ENCODE results near the gene ITGBL1. TPM values are rescaled to one million over a fixed set of nuclear protein-coding genes. Genes with fewer than 3 reads are reported as not detected.

ITGBL1 gene
- total and polyA plus RNA-seq, 5 donors from 2014 or later, result not detected

DNA sequence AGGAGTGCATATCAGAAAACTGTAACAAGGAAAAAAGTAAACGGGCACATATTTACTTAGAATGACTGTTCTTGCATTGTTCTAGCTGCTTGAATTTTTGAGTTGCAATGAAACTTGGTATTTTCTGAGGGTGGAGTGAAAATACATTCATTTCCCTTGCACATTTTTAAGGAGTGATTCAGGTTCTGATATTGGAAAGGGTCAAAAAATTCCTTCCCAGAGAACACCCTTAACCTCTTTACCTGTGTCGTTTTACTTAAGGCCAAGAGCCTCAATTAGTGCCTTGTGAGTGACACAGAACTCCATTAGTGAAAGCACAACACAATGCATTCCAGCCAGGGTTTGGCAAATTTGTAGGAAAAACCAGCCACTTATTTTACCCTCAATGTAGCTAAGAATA lies 2.3 kb downstream of the ITGBL1 start:
- Histone ChIP-seq H3K36me3 (ENCODE audit: control insufficient read depth, insufficient read depth, low read length) (no peaks in the 10 kb centered on the region), H3K4me1 (ENCODE audit: control insufficient read depth, insufficient read depth, low read length, poor library complexity, severe bottlenecking) (peaks cover 9% of the 10 kb centered on the region), H3K27ac (ENCODE audit: insufficient read depth, low read length, poor library complexity, severe bottlenecking) (no peak overlapping the region), H3K4me3 (ENCODE audit: low read depth, low read length) (no peak overlapping the region), H3K9me3 (ENCODE audit: control insufficient read depth in 2 of 2, low read length in 2 of 2) (no peaks in the 10 kb centered on the region), H3K27me3 (ENCODE audit: control insufficient read depth, insufficient read depth, low read length) (no peaks in the 10 kb centered on the region)
- H3K4me1 Mint-ChIP-seq, result no peaks in the 10 kb centered on the region
- H3K27ac Mint-ChIP-seq, result no peak overlapping the region
- H3K4me3 Mint-ChIP-seq, result no peak overlapping the region
- peaks cover 7% of the 10 kb centered on the region for H3K27me3 Mint-ChIP-seq
- H3K9me3 Mint-ChIP-seq, result peaks cover 0 to 8% (median 0%) of the 10 kb centered on the region in 7 donors
- no peak for ATAC-seq (ENCODE audit: low read depth in 2 of 2)
- H3K36me3 Mint-ChIP-seq, result no peaks in the 10 kb centered on the region
- DNase-seq, result no peak

DNA sequence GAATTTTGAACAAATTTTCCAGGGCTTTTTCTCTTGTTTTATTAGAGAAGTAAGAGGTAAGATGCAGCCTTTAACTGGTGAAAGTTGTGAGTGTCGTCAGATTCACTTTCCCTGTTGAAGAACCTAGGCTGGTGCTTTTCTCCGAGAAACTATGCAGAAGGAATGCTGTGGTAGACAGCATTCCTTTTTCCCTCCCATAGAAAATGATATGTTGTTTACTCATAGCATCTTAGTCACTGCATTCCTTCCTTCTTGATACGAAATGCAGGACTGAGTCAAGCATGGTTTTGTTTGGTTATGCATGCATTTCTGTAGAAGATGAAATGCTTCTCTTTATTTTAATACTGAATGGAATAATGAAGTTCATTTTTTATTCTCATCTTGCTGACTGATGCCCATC lies 3.4 kb downstream of the ITGBL1 start:
- H3K9me3 Mint-ChIP-seq, result peaks cover 0 to 8% (median 0%) of the 10 kb centered on the region in 7 donors
- H3K36me3 Mint-ChIP-seq, result no peaks in the 10 kb centered on the region
- H3K27ac ChIP-seq (ENCODE audit: insufficient read depth, low read length, poor library complexity, severe bottlenecking), result no peak overlapping the region
- H3K36me3 ChIP-seq (ENCODE audit: control insufficient read depth, insufficient read depth, low read length), result no peaks in the 10 kb centered on the region
- no peak overlapping the region for H3K27ac Mint-ChIP-seq
- H3K9me3 ChIP-seq (ENCODE audit: control insufficient read depth in 2 of 2, low read length in 2 of 2), result no peaks in the 10 kb centered on the region
- DNase-seq (no peak), ATAC-seq (ENCODE audit: low read depth in 2 of 2) (no peak)
- H3K4me1 Mint-ChIP-seq, result no peaks in the 10 kb centered on the region
- peaks cover 7% of the 10 kb centered on the region for H3K27me3 Mint-ChIP-seq
- peaks cover 9% of the 10 kb centered on the region for H3K4me1 ChIP-seq (ENCODE audit: control insufficient read depth, insufficient read depth, low read length, poor library complexity, severe bottlenecking)
- H3K4me3 ChIP-seq (ENCODE audit: low read depth, low read length), result no peak overlapping the region
- H3K27me3 ChIP-seq (ENCODE audit: control insufficient read depth, insufficient read depth, low read length), result no peaks in the 10 kb centered on the region
- H3K4me3 Mint-ChIP-seq, result no peak overlapping the region

DNA sequence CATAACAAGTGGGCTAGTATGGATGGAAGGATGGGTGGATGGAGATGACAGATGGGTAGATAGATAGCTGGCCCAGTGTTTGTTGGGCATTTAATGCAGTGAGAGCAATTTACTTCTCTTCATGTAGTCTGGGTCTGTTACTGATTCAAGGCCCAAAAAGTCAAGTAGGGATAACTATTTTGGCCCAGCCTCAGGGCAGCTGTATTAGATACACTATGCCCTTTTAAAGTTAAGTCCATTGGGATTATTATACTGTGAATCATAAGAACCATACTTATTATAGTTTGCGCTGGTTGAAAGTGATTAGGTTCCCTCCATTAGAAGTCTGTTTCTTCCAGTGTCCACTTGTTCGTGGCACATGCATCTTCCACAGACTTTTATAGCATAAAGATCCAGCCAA lies 4.7 kb downstream of the ITGBL1 start:
- Mint-ChIP-seq H3K4me3 (no peak overlapping the region), H3K27ac (no peak overlapping the region), H3K9me3 (peaks cover 0 to 8% (median 0%) of the 10 kb centered on the region in 7 donors), H3K27me3 (peaks cover 7% of the 10 kb centered on the region), H3K4me1 (no peaks in the 10 kb centered on the region), H3K36me3 (no peaks in the 10 kb centered on the region)
- no peak overlapping the region for H3K4me3 ChIP-seq (ENCODE audit: low read depth, low read length)
- H3K27me3 ChIP-seq (ENCODE audit: control insufficient read depth, insufficient read depth, low read length), result no peaks in the 10 kb centered on the region
- DNase-seq (no peak), ATAC-seq (ENCODE audit: low read depth in 2 of 2) (no peak)
- peaks cover 9% of the 10 kb centered on the region for H3K4me1 ChIP-seq (ENCODE audit: control insufficient read depth, insufficient read depth, low read length, poor library complexity, severe bottlenecking)
- H3K9me3 ChIP-seq (ENCODE audit: control insufficient read depth in 2 of 2, low read length in 2 of 2), result no peaks in the 10 kb centered on the region
- no peaks in the 10 kb centered on the region for H3K36me3 ChIP-seq (ENCODE audit: control insufficient read depth, insufficient read depth, low read length)
- H3K27ac ChIP-seq (ENCODE audit: insufficient read depth, low read length, poor library complexity, severe bottlenecking), result no peak overlapping the region

DNA sequence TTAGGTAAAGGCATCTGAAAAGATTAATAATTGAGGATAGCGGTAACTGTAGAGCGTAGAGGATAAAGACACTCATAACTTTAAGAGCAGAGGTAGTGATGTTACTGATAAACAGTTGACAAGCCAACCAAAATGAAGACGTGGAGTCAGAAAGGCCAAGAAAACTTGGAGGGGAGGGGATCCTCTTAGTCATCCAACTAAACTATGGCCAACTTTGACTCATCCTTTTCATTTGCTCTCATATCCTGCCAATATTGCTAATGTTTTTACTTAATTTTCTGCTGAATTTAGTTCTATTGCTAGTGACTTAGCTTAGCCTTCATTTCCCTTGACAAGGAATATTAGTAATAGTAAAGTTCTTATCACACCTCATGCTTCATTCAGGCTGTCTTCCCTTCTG lies 13.4 kb downstream of the ITGBL1 start:
- DNase-seq, result no peak
- no peaks in the 10 kb centered on the region for H3K27me3 Mint-ChIP-seq
- no peaks in the 10 kb centered on the region for H3K4me1 Mint-ChIP-seq
- no peak overlapping the region for H3K27ac Mint-ChIP-seq
- H3K27me3 ChIP-seq (ENCODE audit: control insufficient read depth, insufficient read depth, low read length), result no peaks in the 10 kb centered on the region
- no peak for ATAC-seq (ENCODE audit: low read depth in 2 of 2)
- H3K27ac ChIP-seq (ENCODE audit: insufficient read depth, low read length, poor library complexity, severe bottlenecking), result no peak overlapping the region
- H3K4me3 ChIP-seq (ENCODE audit: low read depth, low read length), result no peak overlapping the region
- H3K36me3 ChIP-seq (ENCODE audit: control insufficient read depth, insufficient read depth, low read length), result no peaks in the 10 kb centered on the region
- H3K4me3 Mint-ChIP-seq, result no peak overlapping the region
- no peaks in the 10 kb centered on the region for H3K36me3 Mint-ChIP-seq
- no peaks in the 10 kb centered on the region for H3K9me3 ChIP-seq (ENCODE audit: control insufficient read depth in 2 of 2, low read length in 2 of 2)
- H3K4me1 ChIP-seq (ENCODE audit: control insufficient read depth, insufficient read depth, low read length, poor library complexity, severe bottlenecking), result no peaks in the 10 kb centered on the region
- no peaks in the 10 kb centered on the region for H3K9me3 Mint-ChIP-seq

DNA sequence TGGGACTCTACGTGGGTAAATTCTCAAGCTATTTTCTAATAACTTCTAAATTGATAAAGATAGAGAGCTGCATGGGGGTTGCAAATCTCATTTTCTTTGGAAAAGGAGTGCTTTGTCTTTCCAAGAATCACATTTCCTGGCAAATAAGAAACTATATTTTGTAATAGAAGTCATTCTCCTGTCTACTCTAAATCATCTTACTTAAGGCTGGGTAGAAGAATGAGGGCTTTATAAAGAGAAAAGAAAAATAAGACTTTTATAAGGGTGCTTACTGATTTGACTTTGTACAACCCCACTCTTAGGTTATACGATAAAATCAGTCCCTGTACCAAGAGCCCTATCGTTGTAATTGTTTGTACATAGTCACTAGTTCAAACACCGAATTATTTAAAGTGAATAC lies 14.9 kb downstream of the ITGBL1 start:
- Mint-ChIP-seq H3K4me3 (no peak overlapping the region), H3K36me3 (no peaks in the 10 kb centered on the region), H3K27ac (no peak overlapping the region), H3K4me1 (no peaks in the 10 kb centered on the region), H3K27me3 (no peaks in the 10 kb centered on the region), H3K9me3 (no peaks in the 10 kb centered on the region)
- H3K27me3 ChIP-seq (ENCODE audit: control insufficient read depth, insufficient read depth, low read length), result peaks cover 2% of the 10 kb centered on the region
- H3K4me3 ChIP-seq (ENCODE audit: low read depth, low read length), result no peak overlapping the region
- no peak for ATAC-seq (ENCODE audit: low read depth in 2 of 2)
- no peak for DNase-seq
- no peaks in the 10 kb centered on the region for H3K9me3 ChIP-seq (ENCODE audit: control insufficient read depth in 2 of 2, low read length in 2 of 2)
- no peaks in the 10 kb centered on the region for H3K4me1 ChIP-seq (ENCODE audit: control insufficient read depth, insufficient read depth, low read length, poor library complexity, severe bottlenecking)
- no peaks in the 10 kb centered on the region for H3K36me3 ChIP-seq (ENCODE audit: control insufficient read depth, insufficient read depth, low read length)
- H3K27ac ChIP-seq (ENCODE audit: insufficient read depth, low read length, poor library complexity, severe bottlenecking), result no peak overlapping the region

DNA sequence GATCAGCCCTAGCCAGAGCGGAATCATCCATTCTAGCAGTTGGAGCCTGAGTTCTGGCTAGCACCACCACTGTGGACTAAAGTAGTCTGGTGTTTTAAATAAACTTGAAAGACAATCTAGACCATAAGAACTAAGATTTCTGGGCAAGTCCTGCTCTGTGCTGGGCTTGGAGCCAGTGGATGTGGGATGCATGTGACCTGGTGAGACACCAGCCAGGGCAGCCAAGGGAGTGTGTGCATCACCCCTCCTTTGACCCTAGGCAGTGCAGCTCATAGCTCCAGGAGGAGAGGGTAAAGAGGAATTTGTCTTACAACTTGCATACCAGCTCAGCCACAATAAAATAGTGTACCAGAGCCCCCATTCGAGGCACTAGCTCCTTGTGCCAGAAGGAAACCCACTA lies 21.0 kb downstream of the ITGBL1 start:
- Histone ChIP-seq H3K9me3 (ENCODE audit: control insufficient read depth in 2 of 2, low read length in 2 of 2) (no peaks in the 10 kb centered on the region), H3K4me1 (ENCODE audit: control insufficient read depth, insufficient read depth, low read length, poor library complexity, severe bottlenecking) (no peaks in the 10 kb centered on the region), H3K27ac (ENCODE audit: insufficient read depth, low read length, poor library complexity, severe bottlenecking) (no peak overlapping the region), H3K27me3 (ENCODE audit: control insufficient read depth, insufficient read depth, low read length) (peaks cover 2% of the 10 kb centered on the region), H3K36me3 (ENCODE audit: control insufficient read depth, insufficient read depth, low read length) (no peaks in the 10 kb centered on the region), H3K4me3 (ENCODE audit: low read depth, low read length) (no peak overlapping the region)
- no peaks in the 10 kb centered on the region for H3K36me3 Mint-ChIP-seq
- ATAC-seq (ENCODE audit: low read depth in 2 of 2) (no peak), DNase-seq (no peak)
- no peak overlapping the region for H3K4me3 Mint-ChIP-seq
- H3K4me1 Mint-ChIP-seq, result no peaks in the 10 kb centered on the region
- H3K27ac Mint-ChIP-seq, result no peak overlapping the region
- H3K9me3 Mint-ChIP-seq, result peaks cover 0 to 4% (median 0%) of the 10 kb centered on the region in 7 donors
- H3K27me3 Mint-ChIP-seq, result no peaks in the 10 kb centered on the region

DNA sequence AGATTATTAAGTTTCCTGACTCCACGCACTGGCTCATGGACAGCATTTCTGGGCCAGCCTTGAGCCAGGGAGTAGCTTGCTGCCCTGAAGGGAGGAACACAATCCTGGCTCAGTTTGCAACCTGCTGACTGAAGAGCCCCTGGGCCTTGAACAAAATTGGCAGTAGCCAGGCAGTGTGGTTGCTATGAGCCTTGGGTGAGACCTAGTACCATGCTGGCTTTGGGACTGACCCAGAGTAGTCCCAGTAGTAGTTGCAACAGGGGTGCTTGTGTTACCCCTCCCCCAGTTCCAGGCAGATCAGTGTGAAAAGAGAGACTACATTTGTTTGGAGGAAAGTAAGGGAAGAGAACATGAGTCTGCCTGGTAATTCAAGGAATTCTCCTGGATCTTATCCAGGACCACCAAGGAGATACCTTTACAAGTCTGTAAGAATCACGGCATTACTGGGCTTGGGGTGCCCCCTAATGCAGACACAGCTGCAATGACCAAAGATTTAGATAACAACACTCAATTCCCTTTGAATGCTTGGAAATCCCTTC lies 22.0 kb downstream of the ITGBL1 start:
- Histone ChIP-seq H3K27me3 (ENCODE audit: control insufficient read depth, insufficient read depth, low read length) (peaks cover 2% of the 10 kb centered on the region), H3K9me3 (ENCODE audit: control insufficient read depth in 2 of 2, low read length in 2 of 2) (no peaks in the 10 kb centered on the region), H3K4me1 (ENCODE audit: control insufficient read depth, insufficient read depth, low read length, poor library complexity, severe bottlenecking) (no peaks in the 10 kb centered on the region), H3K36me3 (ENCODE audit: control insufficient read depth, insufficient read depth, low read length) (no peaks in the 10 kb centered on the region), H3K4me3 (ENCODE audit: low read depth, low read length) (no peak overlapping the region), H3K27ac (ENCODE audit: insufficient read depth, low read length, poor library complexity, severe bottlenecking) (no peak overlapping the region)
- Mint-ChIP-seq H3K4me3 (no peak overlapping the region), H3K36me3 (no peaks in the 10 kb centered on the region), H3K27me3 (no peaks in the 10 kb centered on the region), H3K9me3 (peaks cover 0 to 4% (median 0%) of the 10 kb centered on the region in 7 donors), H3K4me1 (no peaks in the 10 kb centered on the region), H3K27ac (no peak overlapping the region)
- no peak for ATAC-seq (ENCODE audit: low read depth in 2 of 2)
- DNase-seq, result no peak

DNA sequence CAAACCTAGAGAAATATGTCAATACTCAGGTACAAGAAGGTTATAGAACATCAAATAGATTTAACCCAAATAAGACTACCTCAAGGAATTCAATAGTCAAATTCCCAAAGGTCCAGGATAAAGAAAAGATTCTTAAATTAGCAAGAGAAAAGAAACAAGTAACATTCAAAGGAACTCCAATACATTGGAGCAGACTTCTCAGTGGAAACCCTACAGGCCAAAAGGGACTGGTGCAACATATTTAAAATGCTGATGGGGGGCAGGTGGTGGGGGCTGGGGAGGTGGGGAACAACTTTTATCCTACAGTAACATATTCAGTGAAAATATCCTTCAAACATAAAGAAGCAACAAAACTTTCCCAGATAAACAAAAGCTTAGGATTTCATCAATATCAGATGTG lies 23.1 kb downstream of the ITGBL1 start:
- Histone ChIP-seq H3K4me3 (ENCODE audit: low read depth, low read length) (no peak overlapping the region), H3K4me1 (ENCODE audit: control insufficient read depth, insufficient read depth, low read length, poor library complexity, severe bottlenecking) (no peaks in the 10 kb centered on the region), H3K9me3 (ENCODE audit: control insufficient read depth in 2 of 2, low read length in 2 of 2) (no peaks in the 10 kb centered on the region), H3K27ac (ENCODE audit: insufficient read depth, low read length, poor library complexity, severe bottlenecking) (no peak overlapping the region), H3K27me3 (ENCODE audit: control insufficient read depth, insufficient read depth, low read length) (peaks cover 2% of the 10 kb centered on the region), H3K36me3 (ENCODE audit: control insufficient read depth, insufficient read depth, low read length) (no peaks in the 10 kb centered on the region)
- ATAC-seq (ENCODE audit: low read depth in 2 of 2), result no peak
- H3K36me3 Mint-ChIP-seq, result no peaks in the 10 kb centered on the region
- no peaks in the 10 kb centered on the region for H3K27me3 Mint-ChIP-seq
- H3K9me3 Mint-ChIP-seq, result peaks cover 0 to 4% (median 1%) of the 10 kb centered on the region in 7 donors
- no peak for DNase-seq
- no peak overlapping the region for H3K4me3 Mint-ChIP-seq
- no peaks in the 10 kb centered on the region for H3K4me1 Mint-ChIP-seq
- no peak overlapping the region for H3K27ac Mint-ChIP-seq

All from CD4-positive, CD25-positive, alpha-beta regulatory T cell (primary cell).